Mesendoderm (in vitro differentiated cells): ENCODE measurements around the gene CDH8.

Experiments
- DNase-seq: peaks from one replicate; pipeline ENCODE4 v3.0.0; 2013
- H2AK5ac ChIP-seq: 2 replicates; pipeline ENCODE4 v1.6.1; 2013; ENCODE audit warnings: low read length, inconsistent platforms
- H2BK120ac ChIP-seq: 2 replicates; pipeline ENCODE4 v1.6.1; 2013; ENCODE audit warnings: low read depth, mild to moderate bottlenecking, low read length, moderate library complexity, mixed read lengths
- H2BK15ac ChIP-seq: replicated peaks from 2 replicates; pipeline ENCODE4 v1.6.1; 2013; ENCODE audit warnings: low read depth, mild to moderate bottlenecking, moderate library complexity
- H2BK5ac ChIP-seq: 2 replicates; pipeline ENCODE4 v1.6.1; 2013; ENCODE audit warnings: low read length, inconsistent platforms
- H3K18ac ChIP-seq: 2 replicates; pipeline ENCODE4 v1.6.1; 2013; ENCODE audit warnings: mild to moderate bottlenecking, low read length, mixed read lengths
- H3K23ac ChIP-seq: one replicate; pipeline ENCODE4 v1.6.1; 2013; ENCODE audit warnings: low read length
- H3K27ac ChIP-seq: 2 replicates; pipeline ENCODE4 v1.5.1; 2013; ENCODE audit warnings: low read depth, mild to moderate bottlenecking, inconsistent platforms, low read length, moderate library complexity
- H3K27me3 ChIP-seq: 2 replicates; pipeline ENCODE4 v1.6.1; 2013; ENCODE audit warnings: low read length, control low read depth, mild to moderate bottlenecking, inconsistent platforms; ENCODE audit not compliant: insufficient read depth, poor library complexity
- H3K36me3 ChIP-seq: 2 replicates; pipeline ENCODE4 v1.6.1; 2013; ENCODE audit warnings: low read length, inconsistent platforms; ENCODE audit not compliant: control insufficient read depth, insufficient read depth
- H3K4ac ChIP-seq: one replicate; pipeline ENCODE4 v1.6.1; 2013; ENCODE audit warnings: low read depth, mild to moderate bottlenecking, low read length, moderate library complexity
- H3K4me1 ChIP-seq: 2 replicates; pipeline ENCODE4 v1.6.1; 2013; ENCODE audit warnings: low read depth, low read length, inconsistent platforms; ENCODE audit not compliant: control insufficient read depth
- H3K4me2 ChIP-seq: 2 replicates; pipeline ENCODE4 v1.6.1; 2013; ENCODE audit warnings: low read length
- H3K4me3 ChIP-seq: 2 replicates; pipeline ENCODE4 v1.5.1; 2013; ENCODE audit warnings: mild to moderate bottlenecking, low read length
- H3K56ac ChIP-seq: one replicate; pipeline ENCODE4 v1.6.1; 2013; ENCODE audit warnings: low read length
- H3K79me1 ChIP-seq: 2 replicates; pipeline ENCODE4 v1.6.1; 2013; ENCODE audit warnings: low read length, inconsistent platforms
- H3K79me2 ChIP-seq: 2 replicates; pipeline ENCODE4 v1.6.1; 2013; ENCODE audit warnings: mild to moderate bottlenecking, low read length; ENCODE audit not compliant: control insufficient read depth, insufficient read depth
- H3K9ac ChIP-seq: 2 replicates; pipeline ENCODE4 v1.6.1; 2013; ENCODE audit warnings: low read length, inconsistent platforms
- H4K5ac ChIP-seq: one replicate; pipeline ENCODE4 v1.6.1; 2013; ENCODE audit warnings: low read length
- H4K8ac ChIP-seq: one replicate; pipeline ENCODE4 v1.6.1; 2013; ENCODE audit warnings: low read depth, mild to moderate bottlenecking, control low read depth, low read length, moderate library complexity
- WGBS: extraction: QIAGEN DNeasy Blood & Tissue Kit; methylation state at CpG from one replicate; pipeline ENCODE4 v1.1.7; 2013; ENCODE audit warnings: low lambda C conversion rate, missing lambda C conversion rate; ENCODE audit not compliant: insufficient coverage; ENCODE audit errors: extremely low coverage; 5-methylcytosine and 5-hydroxymethylcytosine counted together

The CDH8 gene

GRCh38 chr16:61968242-61969076 lies 67.8 kb downstream of the CDH8 start:
- no peak overlapping the region for H4K5ac ChIP-seq
- no peak overlapping the region for H2AK5ac ChIP-seq
- H3K4me3 ChIP-seq: no peak overlapping the region
- peak; percentile 42 for DNase-seq
- no peak overlapping the region for H2BK120ac ChIP-seq
- H2BK15ac ChIP-seq: no peak overlapping the region
- no peak overlapping the region for H3K56ac ChIP-seq
- H3K9ac ChIP-seq: no peak overlapping the region
- H3K4me1 ChIP-seq: no peaks in the 10 kb centered on the region
- no peaks in the 10 kb centered on the region for H3K27me3 ChIP-seq
- WGBS: no CpG with 5 or more reads among the region's 7 CpGs
- H3K4ac ChIP-seq: no peak overlapping the region
- no peak overlapping the region for H2BK5ac ChIP-seq
- no peak overlapping the region for H4K8ac ChIP-seq
- H3K79me1 ChIP-seq: no peaks in the 10 kb centered on the region
- no peak overlapping the region for H3K27ac ChIP-seq
- H3K36me3 ChIP-seq: no peaks in the 10 kb centered on the region
- H3K18ac ChIP-seq: no peak overlapping the region
- H3K79me2 ChIP-seq: no peaks in the 10 kb centered on the region
- H3K23ac ChIP-seq: no peak overlapping the region
- H3K4me2 ChIP-seq: no peak overlapping the region

DNA sequence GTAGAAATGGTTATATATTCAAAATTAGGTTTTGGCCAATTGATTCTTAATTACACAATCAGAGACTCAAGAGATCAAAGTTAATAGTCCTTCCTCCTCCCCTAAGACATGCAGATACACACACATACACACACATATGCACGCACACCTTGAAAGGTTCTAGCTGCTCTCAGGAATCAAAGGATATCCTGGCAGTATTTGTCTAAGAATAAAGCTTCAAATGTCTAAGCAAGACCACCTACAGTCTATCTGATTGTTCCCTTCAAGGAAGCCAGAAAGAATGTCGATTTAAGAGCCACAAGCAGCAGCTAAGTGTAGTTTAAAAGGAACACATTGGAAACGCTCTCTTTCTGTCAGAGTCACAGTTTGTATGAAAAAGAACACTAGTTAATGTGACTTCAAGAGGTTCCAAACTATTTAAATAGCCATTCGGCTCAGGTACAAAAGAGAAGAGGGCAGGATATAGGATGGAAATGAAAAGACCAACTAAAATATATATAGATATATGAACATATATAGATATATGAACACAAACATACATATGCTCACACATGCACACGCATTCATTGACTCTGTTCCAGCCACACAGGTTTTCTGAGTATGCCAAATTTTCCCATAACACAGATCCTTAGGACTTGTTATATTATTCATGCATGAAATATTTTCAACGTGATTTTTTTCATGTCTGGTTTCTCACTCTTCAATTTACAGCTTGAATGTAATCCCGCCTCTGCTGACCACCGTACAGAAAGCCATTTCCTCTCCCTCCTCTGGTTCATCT lies 79.0 kb downstream of the CDH8 start:
- H3K79me2 ChIP-seq: no peaks in the 10 kb centered on the region
- no peaks in the 10 kb centered on the region for H3K36me3 ChIP-seq
- H3K4me1 ChIP-seq: no peaks in the 10 kb centered on the region
- H3K56ac ChIP-seq: no peak overlapping the region
- no peak overlapping the region for H3K23ac ChIP-seq
- no peak overlapping the region for H3K9ac ChIP-seq
- no peak overlapping the region for H3K4ac ChIP-seq
- H3K79me1 ChIP-seq: no peaks in the 10 kb centered on the region
- no CpG with 5 or more reads among the region's 8 CpGs for WGBS
- H2BK5ac ChIP-seq: no peak overlapping the region
- no peak overlapping the region for H4K8ac ChIP-seq
- DNase-seq: peak; percentile 3
- H3K4me2 ChIP-seq: no peak overlapping the region
- H2AK5ac ChIP-seq: no peak overlapping the region
- no peak overlapping the region for H3K4me3 ChIP-seq
- no peak overlapping the region for H2BK120ac ChIP-seq
- no peak overlapping the region for H3K18ac ChIP-seq
- H2BK15ac ChIP-seq: no peak overlapping the region
- H3K27ac ChIP-seq: no peak overlapping the region
- no peaks in the 10 kb centered on the region for H3K27me3 ChIP-seq
- no peak overlapping the region for H4K5ac ChIP-seq

DNA sequence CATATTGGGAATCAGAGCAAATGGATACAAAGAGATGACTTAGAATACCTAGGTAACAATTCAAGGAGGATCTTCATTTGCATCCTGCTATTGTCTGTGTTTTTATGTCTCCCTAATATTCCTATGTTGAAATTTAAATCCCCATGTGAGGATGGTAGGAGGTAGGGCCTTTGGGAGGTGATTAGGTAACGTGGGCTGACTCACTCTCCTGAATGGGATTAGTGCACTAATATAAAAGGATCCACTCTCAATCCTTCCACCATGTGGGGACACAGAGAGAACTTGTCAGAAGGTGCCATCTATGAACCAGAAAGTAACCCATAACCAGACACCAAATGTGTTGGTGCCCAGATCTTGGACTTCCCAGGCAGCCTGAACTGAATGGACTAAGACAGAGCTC lies 83.4 kb downstream of the CDH8 start:
- no peak overlapping the region for H2BK120ac ChIP-seq
- no peak overlapping the region for H3K4me2 ChIP-seq
- no peaks in the 10 kb centered on the region for H3K79me1 ChIP-seq
- no peak overlapping the region for H3K9ac ChIP-seq
- no peaks in the 10 kb centered on the region for H3K27me3 ChIP-seq
- no peak overlapping the region for H2AK5ac ChIP-seq
- no peaks in the 10 kb centered on the region for H3K36me3 ChIP-seq
- no peaks in the 10 kb centered on the region for H3K4me1 ChIP-seq
- H2BK5ac ChIP-seq: no peak overlapping the region
- no peaks in the 10 kb centered on the region for H3K79me2 ChIP-seq
- H2BK15ac ChIP-seq: no peak overlapping the region
- no peak overlapping the region for H3K27ac ChIP-seq
- no peak for DNase-seq
- no peak overlapping the region for H3K18ac ChIP-seq
- no CpG with 5 or more reads among the region's 1 CpG for WGBS
- no peak overlapping the region for H3K4ac ChIP-seq
- H3K23ac ChIP-seq: no peak overlapping the region
- no peak overlapping the region for H4K8ac ChIP-seq
- no peak overlapping the region for H4K5ac ChIP-seq
- H3K4me3 ChIP-seq: no peak overlapping the region
- no peak overlapping the region for H3K56ac ChIP-seq

GRCh38 chr16:61948414-61948813 lies 87.8 kb downstream of the CDH8 start:
- Histone ChIP-seq H4K8ac (no peak overlapping the region), H3K27ac (no peak overlapping the region), H3K4me3 (no peak overlapping the region), H3K9ac (no peak overlapping the region), H3K56ac (no peak overlapping the region), H2BK5ac (no peak overlapping the region), H3K79me1 (no peaks in the 10 kb centered on the region), H4K5ac (no peak overlapping the region), H3K23ac (no peak overlapping the region), H3K27me3 (no peaks in the 10 kb centered on the region), H3K4ac (no peak overlapping the region), H3K18ac (no peak overlapping the region), H3K4me2 (no peak overlapping the region), H2BK120ac (no peak overlapping the region), H2BK15ac (no peak overlapping the region), H2AK5ac (no peak overlapping the region), H3K36me3 (no peaks in the 10 kb centered on the region), H3K79me2 (no peaks in the 10 kb centered on the region), H3K4me1 (no peaks in the 10 kb centered on the region)
- peak; percentile 54 for DNase-seq
- no CpG with 5 or more reads among the region's 3 CpGs for WGBS

DNA sequence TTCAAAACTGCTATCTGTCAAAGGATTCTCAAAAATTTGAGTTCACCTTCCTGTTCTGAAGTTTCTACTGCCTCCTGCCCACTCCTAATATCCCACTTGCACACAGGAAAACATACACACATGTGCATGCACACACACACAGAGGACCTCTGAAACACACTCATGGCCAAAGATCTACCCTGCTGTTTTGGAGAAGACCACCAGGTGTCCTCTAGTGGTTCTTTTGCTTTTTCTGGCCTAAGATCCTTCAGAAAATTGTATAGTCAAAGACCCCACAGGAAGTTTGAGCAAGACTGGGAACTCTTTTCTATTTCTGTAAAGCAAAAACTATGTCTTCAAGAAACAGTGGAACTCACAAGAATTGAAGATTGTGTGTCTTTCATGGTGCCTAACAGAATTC lies 90.2 kb downstream of the CDH8 start:
- H3K79me1 ChIP-seq: no peaks in the 10 kb centered on the region
- no peak overlapping the region for H3K9ac ChIP-seq
- no peak overlapping the region for H3K56ac ChIP-seq
- H3K36me3 ChIP-seq: no peaks in the 10 kb centered on the region
- H3K27me3 ChIP-seq: no peaks in the 10 kb centered on the region
- H2BK120ac ChIP-seq: no peak overlapping the region
- H3K18ac ChIP-seq: no peak overlapping the region
- H3K4me2 ChIP-seq: no peak overlapping the region
- H3K79me2 ChIP-seq: no peaks in the 10 kb centered on the region
- H4K8ac ChIP-seq: no peak overlapping the region
- H3K23ac ChIP-seq: no peak overlapping the region
- H3K4me1 ChIP-seq: no peaks in the 10 kb centered on the region
- no peak overlapping the region for H2BK5ac ChIP-seq
- no peak overlapping the region for H4K5ac ChIP-seq
- H3K4me3 ChIP-seq: no peak overlapping the region
- H2BK15ac ChIP-seq: no peak overlapping the region
- no peak overlapping the region for H2AK5ac ChIP-seq
- H3K4ac ChIP-seq: peak overlapping the region; percentile 12
- peak; percentile 35 for DNase-seq
- no peak overlapping the region for H3K27ac ChIP-seq
